ENCODE data around the gene GTF3C2. TPM values are rescaled to one million over a fixed set of nuclear protein-coding genes. Genes with fewer than 3 reads are reported as not detected.

Gene GTF3C2
- total and polyA plus RNA-seq, 2 of the 4 experiments (the other 2 are of a cell fraction), result 25.5 to 36.9 TPM

DNA sequence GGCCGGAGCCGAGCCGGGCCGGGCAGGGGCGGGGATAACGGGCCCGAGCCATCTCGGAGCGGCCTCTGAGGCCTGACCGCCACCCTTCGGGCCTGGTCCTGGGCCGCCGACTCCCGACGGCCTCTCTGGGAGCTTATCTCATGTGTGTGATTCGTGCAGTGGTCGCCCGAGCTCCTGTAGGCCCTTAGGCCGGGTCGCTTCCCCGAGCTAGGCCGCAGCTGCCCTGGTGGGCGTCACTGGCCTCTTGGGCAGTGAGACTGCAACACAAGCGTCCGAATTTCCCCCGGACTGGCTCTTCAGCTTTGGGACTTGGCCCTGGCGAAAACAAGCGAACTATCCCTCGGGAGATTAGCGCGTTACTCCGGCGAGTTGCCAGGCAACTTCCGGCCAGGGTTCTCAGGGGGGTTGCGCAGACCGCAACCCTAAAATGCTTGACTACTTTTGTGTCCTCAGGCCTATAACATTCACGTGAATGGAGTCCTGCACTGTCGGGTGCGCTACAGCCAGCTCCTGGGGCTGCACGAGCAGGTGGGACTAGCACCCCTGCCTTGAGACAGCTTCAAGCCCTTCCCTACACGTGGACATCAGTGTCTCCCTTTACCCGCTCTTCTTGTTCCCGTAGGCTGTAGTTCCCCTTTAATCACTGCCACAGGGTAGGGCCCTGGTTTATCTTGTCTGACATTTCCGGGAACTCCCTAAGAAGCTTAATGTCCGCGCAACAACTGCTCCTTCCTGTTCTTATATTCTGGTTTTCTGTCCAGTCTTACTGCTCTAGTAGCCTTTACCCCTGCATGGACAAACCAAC is 14.5 kb upstream of the GTF3C2 start:
- peak overlapping the region; percentile 44 for H4K5ac ChIP-seq (ENCODE audit: low read depth, low read length)
- H3K4me1 ChIP-seq (ENCODE audit: control insufficient read depth, insufficient read depth, low read length), result peaks cover 8% of the 10 kb centered on the region
- H4K20me1 ChIP-seq (ENCODE audit: insufficient read depth, low read length), result peaks cover 16% of the 10 kb centered on the region; the same call in 1 of the 2 replicates
- H3K23ac ChIP-seq (ENCODE audit: low read depth, low read length), result peak overlapping the region; percentile 77
- H3K4ac ChIP-seq (ENCODE audit: low read depth, low read length), result peak overlapping the region; percentile 95
- H3K56ac ChIP-seq (ENCODE audit: extremely low read depth, insufficient read depth, low read length), result peak overlapping the region; percentile 88
- peak overlapping the region; percentile 37 for H2BK120ac ChIP-seq (ENCODE audit: low read depth, low read length)
- H3K36me3 ChIP-seq (ENCODE audit: control insufficient read depth, insufficient read depth, low read length), result peaks cover 46% of the 10 kb centered on the region
- TF ChIP-seq NFE2L2 (IDR thresholded peaks at IDR 0.05; ENCODE audit: low read depth, low read length), result no peak
- peak; percentile 78; the same call in 1 of the 2 replicates for TF ChIP-seq MXI1 (IDR thresholded peaks at IDR 0.05; ENCODE audit: borderline replicate concordance, low read depth, low read length)
- peak overlapping the region; percentile 84 for H3K27ac ChIP-seq (ENCODE audit: insufficient read depth, low read length)
- CTCF ChIA-PET, result no interaction called here
- peak overlapping the region; percentile 95 for H4K91ac ChIP-seq (ENCODE audit: insufficient read depth, low read depth, low read length)
- no peak overlapping the region; the same call in 1 of the 2 replicates for H3K18ac ChIP-seq (ENCODE audit: low read depth, low read length)
- peak overlapping the region; percentile 98 for H2AK9ac ChIP-seq (replicated peaks; ENCODE audit: low read depth, low read length, poor library complexity)
- peak overlapping the region; percentile 97 for H3K4me2 ChIP-seq (ENCODE audit: low read depth, low read length)
- peak overlapping the region; percentile 82 to 96 for H4K8ac ChIP-seq (ENCODE audit: low read depth in 2 of 2, low read length in 2 of 2)
- peak overlapping the region; percentile 71 for H3K4me3 ChIP-seq (ENCODE audit: insufficient read depth, low read depth, low read length)
- POLR2A ChIA-PET (ENCODE audit: unreplicated experiment), result no interaction called here
- H2BK15ac ChIP-seq (ENCODE audit: low read depth, low read length), result 0 out of 3 replicates have a peak overlapping the region, but pooled peaks have one; percentile 15
- peaks cover 5% of the 10 kb centered on the region; the same call in 1 of the 2 replicates for H3K9me1 ChIP-seq (ENCODE audit: insufficient read depth, low read length)
- ATAC-seq (ENCODE audit: low read depth), result peak; percentile 42
- BruUV-seq (replicated peaks), result no TSS peak
- intact Hi-C loops (cut with micrococcal nuclease), result loop anchor here (1.0 kb wide), 1 partner anchor 50 kb away; no protein-coding TSS in a partner anchor
- dilution Hi-C loops (cut with HindIII; ENCODE audit: low sequenced_read_pairs, unreplicated experiment), result no loop called here
- H3K14ac ChIP-seq (replicated peaks; ENCODE audit: low read depth, low read length), result peak overlapping the region; percentile 92
- H3K9ac ChIP-seq (ENCODE audit: low read depth, low read length), result peak overlapping the region; percentile 78
- no peak overlapping the region for H2BK20ac ChIP-seq (ENCODE audit: low read depth, low read length)
- WGBS, 2 experiments (ENCODE audit: extremely low coverage in 2 of 2, insufficient read length in 1 of 2), result 0% methylated on average over 32 of the region's 46 CpGs; no CpG with 5 or more reads in 1 of the 2 experiments
- in situ Hi-C loops (cut with MboI; ENCODE audit: low sequenced_read_pairs), result no loop called here
- peak overlapping the region; percentile 86 for H2BK5ac ChIP-seq (ENCODE audit: low read depth, low read length, poor library complexity, severe bottlenecking)
- peak overlapping the region; percentile 98 for H2AK5ac ChIP-seq (ENCODE audit: low read depth, low read length)
- no peaks in the 10 kb centered on the region for H3K9me3 ChIP-seq (ENCODE audit: control insufficient read depth, insufficient read depth, low read length)
- H3K79me1 ChIP-seq (ENCODE audit: low read depth in 1 of 2, low read length in 2 of 2), result peaks cover 31 to 78% of the 10 kb centered on the region in 2 experiments
- peak overlapping the region; percentile 98 for H2AFZ ChIP-seq (replicated peaks; ENCODE audit: low read length, poor library complexity)
- no peaks in the 10 kb centered on the region for H3K27me3 ChIP-seq (ENCODE audit: control insufficient read depth, insufficient read depth, low read length)
- DNase-seq, result peak; percentile 53

All from IMR-90 (cell line).